H1 (cell line): ENCODE data around the gene SKAP1. TPM values are rescaled to one million over a fixed set of nuclear protein-coding genes. Genes with fewer than 3 reads are reported as not detected.

Source experiments
- CTCF ChIA-PET: fragments of 300-600 bp; sonication (Branson Sonifier 250); formaldehyde crosslinking; loops from one replicate; lab custom pipeline; 2021; ENCODE audit not compliant: partially characterized antibody; lab: Charles Lee
- POLR2A ChIA-PET: fragments of 300-600 bp; sonication (Branson Sonifier 250); formaldehyde crosslinking; loops from one replicate; lab custom pipeline; 2021; ENCODE audit warnings: inconsistent platforms; ENCODE audit not compliant: partially characterized antibody; lab: Charles Lee
- DNase-seq, 2 experiments: peaks; one replicate each; pipeline versions ENCODE4 v3.0.0 to v3.0.0-alpha.2; 2010 to 2022; ENCODE audit warnings: low spot score in 2 of 2, low read depth in 1 of 2, mixed read lengths in 1 of 2
- FAIRE-seq: peaks from 2 replicates; lab custom pipeline; 2011; peaks lifted over from hg19 to GRCh38; lab: Jason Lieb, UNC
- H2AFZ ChIP-seq: 2 replicates; pipeline ENCODE4 v1.8.1; 2012; ENCODE audit warnings: low read length, inconsistent platforms
- H2AK5ac ChIP-seq: 2 replicates; pipeline ENCODE4 v1.6.1; 2013; ENCODE audit warnings: low read depth, low read length
- H2BK120ac ChIP-seq: replicated peaks from 2 replicates; pipeline ENCODE3; 2013; ENCODE audit warnings: low read depth, low read length, inconsistent platforms
- H2BK12ac ChIP-seq: 2 replicates; pipeline ENCODE4 v1.6.1; 2013; ENCODE audit warnings: low read depth, low read length
- H2BK15ac ChIP-seq: 2 replicates; pipeline ENCODE4 v1.6.1; 2013; ENCODE audit warnings: low read length
- H2BK20ac ChIP-seq: 2 replicates; pipeline ENCODE4 v1.6.1; 2013; ENCODE audit warnings: low read length
- H2BK5ac ChIP-seq: 2 replicates; pipeline ENCODE4 v1.6.1; 2013; ENCODE audit warnings: low read depth, low read length
- H3K14ac ChIP-seq: 2 replicates; pipeline ENCODE4 v1.6.1; 2013; ENCODE audit warnings: inconsistent platforms; ENCODE audit not compliant: insufficient read length
- H3K18ac ChIP-seq: 2 replicates; pipeline ENCODE4 v1.6.1; 2013; ENCODE audit warnings: low read length; ENCODE audit errors: extremely low read depth
- H3K23ac ChIP-seq: 2 replicates; pipeline ENCODE4 v1.6.1; 2013; ENCODE audit warnings: inconsistent platforms; ENCODE audit not compliant: insufficient read length
- H3K23me2 ChIP-seq: 2 replicates; pipeline ENCODE4 v1.6.1; 2013; ENCODE audit warnings: low read depth, low read length
- H3K27ac ChIP-seq: 2 replicates; pipeline ENCODE4 v1.6.1; 2011; ENCODE audit warnings: low read depth, low read length, inconsistent platforms
- H3K27me3 ChIP-seq, 4 experiments: replicated peaks in 1 of 4; 1 replicate in 1 of 4; 2 replicates in 3 of 4; pipeline versions ENCODE4 v1.6.1 to v1.8.1; 2011 to 2013; ENCODE audit warnings: low read length in 3 of 4, mild to moderate bottlenecking in 3 of 4, inconsistent platforms in 2 of 4, mixed read lengths in 2 of 4, moderate library complexity in 1 of 4; ENCODE audit not compliant: control insufficient read depth in 3 of 4, insufficient read depth in 3 of 4; ENCODE audit errors: extremely low read depth in 1 of 4
- H3K36me3 ChIP-seq, 4 experiments: 2 replicates each; pipeline versions ENCODE4 v1.6.1 to v1.8.1; 2011 to 2013; ENCODE audit warnings: mild to moderate bottlenecking in 4 of 4, low read length in 3 of 4, moderate library complexity in 2 of 4, control low read depth in 1 of 4, inconsistent platforms in 1 of 4; ENCODE audit not compliant: insufficient read depth in 4 of 4, control insufficient read depth in 2 of 4
- H3K4ac ChIP-seq: replicated peaks from 2 replicates; pipeline ENCODE3; 2013; ENCODE audit warnings: low read length, low read depth, mixed read lengths, inconsistent platforms; ENCODE audit not compliant: insufficient read length
- H3K4me1 ChIP-seq, 4 experiments: replicated peaks in 1 of 4; 1 replicate in 1 of 4; 2 replicates in 3 of 4; pipeline versions ENCODE4 v1.6.1 to v1.8.1; 2011 to 2013; ENCODE audit warnings: low read length in 3 of 4, inconsistent platforms in 2 of 4, mixed read lengths in 1 of 4; ENCODE audit not compliant: insufficient read depth in 4 of 4, control insufficient read depth in 3 of 4
- H3K4me2 ChIP-seq, 2 experiments: 2 replicates each; pipeline versions ENCODE4 v1.6.1 to v1.8.1; 2011 to 2013; ENCODE audit warnings: low read depth in 2 of 2, low read length in 2 of 2, control low read depth in 1 of 2, inconsistent platforms in 1 of 2, mild to moderate bottlenecking in 1 of 2; ENCODE audit not compliant: insufficient read depth in 1 of 2
- H3K4me3 ChIP-seq, 4 experiments: fragments of 200-600, 300-600 bp in 1 of 4; sonication (generic), shearing (Covaris generic), sonication (Bioruptor Twin) in 1 of 4; 2 replicates each; pipeline versions ENCODE4 v1.5.1 to v1.8.1; 2011 to 2016; ENCODE audit warnings: low read length in 4 of 4, low read depth in 3 of 4, control low read depth in 2 of 4, inconsistent platforms in 2 of 4, mild to moderate bottlenecking in 2 of 4, mixed read lengths in 1 of 4, moderate library complexity in 1 of 4; ENCODE audit not compliant: insufficient read depth in 2 of 4; ENCODE audit errors: extremely low read depth in 1 of 4
- H3K56ac ChIP-seq: replicated peaks from 2 replicates; pipeline ENCODE3; 2013; ENCODE audit warnings: low read depth, mild to moderate bottlenecking, mixed read lengths, low read length, inconsistent platforms; ENCODE audit not compliant: insufficient read length
- H3K79me1 ChIP-seq: 2 replicates; pipeline ENCODE4 v1.6.1; 2013; ENCODE audit warnings: low read depth, low read length, control low read depth
- H3K79me2 ChIP-seq, 2 experiments: 2 replicates each; pipeline versions ENCODE4 v1.6.1 to v1.8.1; 2012 to 2013; ENCODE audit warnings: low read length in 2 of 2, mild to moderate bottlenecking in 2 of 2, inconsistent platforms in 1 of 2; ENCODE audit not compliant: insufficient read depth in 2 of 2, control insufficient read depth in 1 of 2
- H3K9ac ChIP-seq, 4 experiments: replicated peaks in 1 of 4; 1 replicate in 1 of 4; 2 replicates in 3 of 4; pipeline versions ENCODE4 v1.6.1 to v1.8.1; 2011 to 2013; ENCODE audit warnings: low read depth in 3 of 4, low read length in 3 of 4, control low read depth in 2 of 4, mild to moderate bottlenecking in 2 of 4, moderate library complexity in 2 of 4, inconsistent platforms in 1 of 4; ENCODE audit errors: extremely low read depth in 1 of 4
- H3K9me3 ChIP-seq, 2 experiments: 2 replicates each; pipeline versions ENCODE4 v1.6.1 to v1.8.1; 2012 to 2013; ENCODE audit warnings: mild to moderate bottlenecking in 2 of 2, moderate library complexity in 2 of 2, control low read depth in 1 of 2, inconsistent platforms in 1 of 2, low read depth in 1 of 2, low read length in 1 of 2, mixed read lengths in 1 of 2; ENCODE audit not compliant: insufficient read depth in 2 of 2
- H4K20me1 ChIP-seq, 2 experiments: replicated peaks in 1 of 2; 2 replicates each; pipeline versions ENCODE3 to v1.8.1; 2011 to 2013; ENCODE audit warnings: inconsistent platforms in 2 of 2, low read length in 2 of 2, mild to moderate bottlenecking in 1 of 2; ENCODE audit not compliant: insufficient read depth in 2 of 2, control insufficient read depth in 1 of 2
- H4K5ac ChIP-seq: 2 replicates; pipeline ENCODE4 v1.6.1; 2013; ENCODE audit warnings: low read length, low read depth, mixed read lengths, inconsistent platforms; ENCODE audit not compliant: insufficient read length
- H4K8ac ChIP-seq: 2 replicates; pipeline ENCODE4 v1.8.0; 2013; ENCODE audit warnings: mild to moderate bottlenecking, moderate library complexity, low read length, inconsistent platforms; ENCODE audit not compliant: insufficient read depth; ENCODE audit errors: extremely low read depth
- H4K91ac ChIP-seq: replicated peaks from 2 replicates; pipeline ENCODE3; 2013; ENCODE audit warnings: low read length, mixed read lengths, inconsistent platforms; ENCODE audit not compliant: insufficient read length
- ATF2 ChIP-seq: IDR thresholded peaks from 2 replicates; pipeline ENCODE4 v1.6.1; 2012; ENCODE audit warnings: low read length, inconsistent platforms
- BACH1 ChIP-seq: IDR thresholded peaks from 2 replicates; pipeline ENCODE4 v1.6.1; 2012; ENCODE audit warnings: low read length, improper control_type of control experiment
- EZH2 ChIP-seq: fragments of 200-600 bp; sonication (generic); IDR thresholded peaks from 2 replicates; pipeline ENCODE4 v1.7.1; 2012; ENCODE audit warnings: low read depth, mild to moderate bottlenecking, moderate library complexity, low read length, inconsistent platforms; ENCODE audit not compliant: severe bottlenecking
- GABPA ChIP-seq: IDR thresholded peaks from 2 replicates; pipeline ENCODE4 v1.6.1; 2011; ENCODE audit warnings: mild to moderate bottlenecking, low read length, moderate library complexity, borderline replicate concordance; ENCODE audit not compliant: insufficient read depth
- KDM4A ChIP-seq: IDR thresholded peaks from one replicate; pipeline ENCODE4 v1.7.1; 2012; ENCODE audit warnings: low read depth, mild to moderate bottlenecking, moderate library complexity, low read length, inconsistent platforms; ENCODE audit not compliant: severe bottlenecking
- TAF1 ChIP-seq: IDR thresholded peaks from 2 replicates; pipeline ENCODE4 v1.6.1; 2011; ENCODE audit warnings: mild to moderate bottlenecking, low read depth, low read length
- WGBS, 2 experiments: shearing (Covaris generic) in 1 of 2; methylation state at CpG; one replicate each; pipeline versions ENCODE4 v1.1.6 to v1.1.7; 2013 to 2015; ENCODE audit warnings: low lambda C conversion rate in 2 of 2, mixed read lengths in 2 of 2, inconsistent platforms in 1 of 2, low coverage in 1 of 2, missing lambda C conversion rate in 1 of 2; ENCODE audit not compliant: insufficient replicate concordance in 2 of 2, insufficient coverage in 1 of 2, insufficient read length in 1 of 2; ENCODE audit errors: extremely low coverage in 1 of 2, missing lambda C conversion rate in 1 of 2; 5-methylcytosine and 5-hydroxymethylcytosine counted together
- polyA plus RNA-seq, 7 experiments: library from polyadenylated mRNA; depleted of rRNA in 3 of 7; stranded (reverse) in 5 of 7; unstranded in 2 of 7; fragments of >200 nt in 5 of 7; fragments of 200-250 nt in 2 of 7; gene quantifications; 1 replicate in 5 of 7; 2 replicates in 1 of 7; 4 replicates in 1 of 7; pipeline versions ENCODE4 v1.2.1 to v1.2.3, GENCODE V29; 2011 to 2013; ENCODE audit warnings: missing spikeins in 2 of 7, mixed read lengths in 2 of 7
- total RNA-seq: library from RNA; stranded (reverse); fragmentation: NEBNext Ultra II Directional; extraction: Animal tissue kit (Norgen Biotek cat#: 25700); gene quantifications from 2 replicates; pipeline ENCODE4 v1.2.1, GENCODE V29; 2021

SKAP1 gene
- total and polyA plus RNA-seq, 2 of the 8 experiments (the other 6 are each of a cell fraction or from before 2014, with no cell fraction given) = not detected

GRCh38 chr17:48240122-48240521 lies 189.9 kb downstream of the SKAP1 start:
- no peak overlapping the region for H4K5ac ChIP-seq
- H2BK12ac ChIP-seq = no peak overlapping the region
- no peak overlapping the region for H3K4me3 ChIP-seq
- no peak overlapping the region for H2AK5ac ChIP-seq
- ChIA-PET POLR2A (interaction anchor here (1.7 kb wide), 1 partner anchor 9 kb away, joined by 3 read pairs; no protein-coding TSS in a partner anchor), CTCF (interaction anchor here (0.6 to 7.7 kb wide), 9 partner anchors 8 to 74 kb away, joined by 3 to 42 read pairs (median 3); no protein-coding TSS in a partner anchor)
- no peak overlapping the region for H4K91ac ChIP-seq
- no peak overlapping the region for H3K4me2 ChIP-seq
- H2BK15ac ChIP-seq = no peak overlapping the region
- H3K4me1 ChIP-seq = peaks cover 0 to 8% (median 2%) of the 10 kb centered on the region in 4 experiments; a peak in 2 of 7 replicates
- no peak overlapping the region for H2AFZ ChIP-seq
- H3K4ac ChIP-seq = no peak overlapping the region
- no peak overlapping the region for H3K14ac ChIP-seq
- no peak overlapping the region for H2BK5ac ChIP-seq
- WGBS, 2 experiments = 89% methylated on average over 2 of the region's 2 CpGs; no CpG with 5 or more reads in 1 of the 2 experiments
- H3K27ac ChIP-seq = no peak overlapping the region
- H3K79me1 ChIP-seq = no peaks in the 10 kb centered on the region
- H3K56ac ChIP-seq = no peak overlapping the region
- H2BK20ac ChIP-seq = no peak overlapping the region
- no peak for FAIRE-seq
- no peaks in the 10 kb centered on the region for H3K9me3 ChIP-seq
- no peak for DNase-seq
- H3K18ac ChIP-seq = no peak overlapping the region
- no peak overlapping the region for H2BK120ac ChIP-seq
- no peak for TF ChIP-seq ATF2
- TF ChIP-seq BACH1 = no peak
- TF ChIP-seq GABPA = no peak
- no peak for TF ChIP-seq TAF1
- TF ChIP-seq EZH2 = no peak
- no peak for TF ChIP-seq KDM4A
- H3K79me2 ChIP-seq = no peaks in the 10 kb centered on the region
- H4K8ac ChIP-seq = no peak overlapping the region
- no peaks in the 10 kb centered on the region for H3K27me3 ChIP-seq
- H4K20me1 ChIP-seq = no peaks in the 10 kb centered on the region
- H3K36me3 ChIP-seq = no peaks in the 10 kb centered on the region
- no peaks in the 10 kb centered on the region for H3K23me2 ChIP-seq
- no peak overlapping the region for H3K9ac ChIP-seq
- H3K23ac ChIP-seq = no peak overlapping the region
